HepG2 (cell line): Measurements from ENCODE around the gene NOL4L. TPM values are rescaled to one million over a fixed set of nuclear protein-coding genes. Genes with fewer than 3 reads are reported as not detected.

ENCODE experiments used
- CREM ChIP-seq, 2 experiments: sonication (generic) in 1 of 2; formaldehyde crosslinking in 1 of 2; IDR thresholded peaks; 2 replicates each; pipeline versions ENCODE4 v1.4.0 to v1.6.1; 2016 to 2020; ENCODE audit warnings: antibody characterized with exemption in 1 of 2, mild to moderate bottlenecking in 1 of 2, missing genetic modification reagents in 1 of 2
- FLYWCH1 ChIP-seq: sonication (generic); formaldehyde crosslinking; IDR thresholded peaks from 2 replicates; pipeline ENCODE4 v1.8.1; 2023; ENCODE audit warnings: mild to moderate bottlenecking, missing genetic modification reagents
- FOXJ3 ChIP-seq: sonication (generic); formaldehyde crosslinking; IDR thresholded peaks from 2 replicates; pipeline ENCODE4 v1.4.0; 2020; ENCODE audit warnings: missing genetic modification reagents, mild to moderate bottlenecking, borderline replicate concordance
- GFI1 ChIP-seq: sonication (generic); formaldehyde crosslinking; IDR thresholded peaks from 2 replicates; pipeline ENCODE4 v1.5.0; 2020; ENCODE audit warnings: missing genetic modification reagents, mild to moderate bottlenecking, borderline replicate concordance
- HNRNPLL ChIP-seq: fragments of 200-400 bp; formaldehyde crosslinking; IDR thresholded peaks from 2 replicates; pipeline ENCODE4 v1.6.1; 2017; ENCODE audit warnings: mild to moderate bottlenecking, low read depth, low read length; ENCODE audit not compliant: poor library complexity, severe bottlenecking
- KAT8 ChIP-seq: IDR thresholded peaks from 2 replicates; pipeline ENCODE4 v1.6.1; 2016; ENCODE audit warnings: missing genetic modification reagents, missing compliant biosample characterization
- KDM3A ChIP-seq: IDR thresholded peaks from 2 replicates; pipeline ENCODE4 v1.6.1; 2018; ENCODE audit warnings: low read depth, missing compliant biosample characterization
- MEF2D ChIP-seq: sonication (generic); formaldehyde crosslinking; IDR thresholded peaks from 2 replicates; pipeline ENCODE4 v1.5.1; 2020; ENCODE audit warnings: mild to moderate bottlenecking, missing genetic modification reagents
- NFYB ChIP-seq: sonication (generic); formaldehyde crosslinking; IDR thresholded peaks from 2 replicates; pipeline ENCODE4 v1.4.0; 2020; ENCODE audit warnings: missing genetic modification reagents
- NONO ChIP-seq, 2 experiments: fragments of 450-650 bp in 1 of 2; sonication (generic) in 1 of 2; formaldehyde crosslinking in 1 of 2; IDR thresholded peaks in 1 of 2; conservative IDR thresholded peaks in 1 of 2; 2 replicates each; pipeline versions ENCODE4 v1.6.1 to v1.8.0; 2017 to 2022; ENCODE audit warnings: mild to moderate bottlenecking in 1 of 2, missing genetic modification reagents in 1 of 2, moderate library complexity in 1 of 2
- PAWR ChIP-seq: sonication (generic); formaldehyde crosslinking; IDR thresholded peaks from 2 replicates; pipeline ENCODE4 v1.4.0; 2020; ENCODE audit warnings: missing genetic modification reagents, mild to moderate bottlenecking, borderline replicate concordance
- RFX3 ChIP-seq: IDR thresholded peaks from 2 replicates; pipeline ENCODE4 v1.6.1; 2016; ENCODE audit warnings: missing biosample characterization, missing genetic modification reagents
- ZFP41 ChIP-seq: sonication (generic); formaldehyde crosslinking; IDR thresholded peaks from 2 replicates; pipeline ENCODE4 v1.4.0; 2020; ENCODE audit warnings: mild to moderate bottlenecking, missing genetic modification reagents, borderline replicate concordance
- ZNF205 ChIP-seq: IDR thresholded peaks from 2 replicates; pipeline ENCODE4 v1.6.1; 2018; ENCODE audit warnings: missing biosample characterization, missing genetic modification reagents
- ZNF44 ChIP-seq: sonication (generic); formaldehyde crosslinking; IDR thresholded peaks from 2 replicates; pipeline ENCODE4 v1.5.1; 2020; ENCODE audit warnings: mild to moderate bottlenecking, missing genetic modification reagents
- ZNF7 ChIP-seq: IDR thresholded peaks from 2 replicates; pipeline ENCODE4 v1.6.1; 2016; ENCODE audit warnings: missing biosample characterization, missing genetic modification reagents
- ZNF746 ChIP-seq: sonication (generic); formaldehyde crosslinking; IDR thresholded peaks from 2 replicates; pipeline ENCODE4 v1.8.0; 2022; ENCODE audit warnings: mild to moderate bottlenecking, missing genetic modification reagents
- polyA plus RNA-seq, 8 experiments: library from polyadenylated mRNA; depleted of rRNA in 3 of 8; stranded (reverse) in 7 of 8; unstranded in 1 of 8; fragments of >200 nt; fragmentation: Illumina TruSeq in 4 of 8; extraction: Trizol in 4 of 8; gene quantifications; 2 replicates each; pipeline versions ENCODE4 v1.2.1 to v1.2.3, GENCODE V29; 2011 to 2016; ENCODE audit warnings: low read depth in 4 of 8, missing spikeins in 1 of 8, mixed read lengths in 1 of 8; ENCODE audit not compliant: insufficient read depth in 1 of 8
- total RNA-seq, 5 experiments: library from RNA; depleted of rRNA; stranded (reverse); fragments of >200 nt; fragmentation: Illumina TruSeq; extraction: Trizol; gene quantifications; 2 replicates each; pipeline ENCODE4 v1.2.3, GENCODE V29; 2016; ENCODE audit warnings: low read depth in 1 of 5
- TF ChIP-seq, protein P1 (sequence below): sonication (generic); formaldehyde crosslinking; IDR thresholded peaks from 2 replicates; pipeline ENCODE4 v1.4.0; 2020; ENCODE audit warnings: missing genetic modification reagents; ENCODE audit errors: not compliant biosample characterization
- TF ChIP-seq, protein P2 (sequence below): sonication (generic); formaldehyde crosslinking; IDR thresholded peaks from 2 replicates; pipeline ENCODE4 v1.8.0; 2022; ENCODE audit warnings: mild to moderate bottlenecking, missing genetic modification reagents; ENCODE audit not compliant: insufficient replicate concordance
- TF ChIP-seq, protein P3 (sequence below): IDR thresholded peaks from 2 replicates; pipeline ENCODE4 v1.6.1; 2018; ENCODE audit warnings: missing genetic modification reagents, mild to moderate bottlenecking, missing compliant biosample characterization
- TF ChIP-seq, protein P4 (sequence below): sonication (generic); formaldehyde crosslinking; IDR thresholded peaks from 2 replicates; pipeline ENCODE4 v1.4.0; 2020; ENCODE audit warnings: missing genetic modification reagents

Gene NOL4L
- total and polyA plus RNA-seq, 2 of the 13 experiments (the other 11 are each of a cell fraction or from before 2014, with no cell fraction given) = 16.6 to 35.4 TPM

DNA sequence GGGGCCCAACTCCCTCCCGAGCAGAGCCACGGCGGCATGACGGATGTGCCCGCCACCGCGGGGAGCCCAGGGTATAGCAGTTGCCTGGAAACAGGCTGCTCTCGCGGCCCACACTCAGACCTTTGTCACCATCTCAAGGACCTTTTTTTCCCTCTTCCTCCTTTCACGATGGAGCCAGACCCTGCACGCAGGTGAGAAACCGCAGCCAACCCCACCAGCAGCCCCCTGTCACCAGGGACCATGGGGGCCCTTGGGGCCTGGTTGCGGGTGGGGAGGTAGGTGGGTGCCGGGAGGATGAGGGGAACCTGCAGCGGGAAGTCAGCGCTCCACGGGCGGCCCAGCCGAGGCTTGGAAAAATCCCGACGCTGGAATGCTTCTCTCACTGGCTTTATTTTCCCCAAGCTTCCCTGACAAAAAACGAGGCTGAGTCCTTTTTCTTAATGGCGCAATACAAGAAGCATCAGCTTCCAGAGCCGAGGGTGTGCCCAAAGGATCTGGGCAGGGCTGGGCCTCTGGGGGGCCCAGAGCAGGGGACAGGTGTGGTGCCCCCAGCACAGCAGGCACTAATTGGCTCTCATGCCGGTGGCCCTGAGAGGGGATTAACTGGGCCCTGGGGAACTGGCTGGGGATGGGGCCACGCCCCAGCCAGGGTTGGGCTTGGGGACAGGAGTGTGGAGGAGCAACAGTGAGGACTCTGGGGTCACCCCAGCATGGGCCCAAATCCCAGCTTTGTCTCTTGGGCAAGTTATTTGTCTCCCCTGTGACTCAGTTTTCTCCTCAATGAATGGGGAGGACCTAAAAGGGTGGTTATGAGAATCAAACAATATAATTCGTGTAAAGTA is 23.9 kb downstream of the NOL4L start (continued):
- TF ChIP-seq ZNF746 (peak; percentile 33; the same call in 1 of the 2 replicates), FOXJ3 (CRISPR knock-in tag) (peak; percentile 69; the same call in 1 of the 2 replicates), PAWR (CRISPR knock-in tag) (no peak), ZNF44 (CRISPR knock-in tag) (peak; percentile 94; the same call in 1 of the 2 replicates), HNRNPLL (peak; percentile 36), GFI1 (CRISPR knock-in tag) (0 out of 2 replicates have a peak, but pooled peaks have one; percentile 39), CREM (IDR thresholded peaks at IDR 0.05) (0 out of 2 replicates have a peak, but pooled peaks have one; percentile 21), CREM (CRISPR knock-in tag; IDR thresholded peaks at IDR 0.05) (no peak), NONO (IDR thresholded peaks at IDR 0.05) (no peak), NONO (CRISPR knock-in tag; conservative IDR thresholded peaks at IDR 0.05) (peak; percentile 39; the same call in 1 of the 2 replicates), RFX3 (CRISPR knock-in tag) (peak; percentile 46; the same call in 1 of the 2 replicates), MEF2D (0 out of 2 replicates have a peak, but pooled peaks have one; percentile 49), ZNF7 (CRISPR knock-in tag) (0 out of 2 replicates have a peak, but pooled peaks have one; percentile 2), ZNF205 (CRISPR knock-in tag) (peak; percentile 34), KDM3A (peak; percentile 35; the same call in 1 of the 2 replicates), ZFP41 (CRISPR knock-in tag) (0 out of 2 replicates have a peak, but pooled peaks have one; percentile 46), FLYWCH1 (CRISPR knock-in tag) (no peak; the same call in 1 of the 2 replicates), KAT8 (CRISPR knock-in tag) (no peak), NFYB (CRISPR knock-in tag) (0 out of 2 replicates have a peak, but pooled peaks have one; percentile 19)
- TF ChIP-seq, protein P1, sequence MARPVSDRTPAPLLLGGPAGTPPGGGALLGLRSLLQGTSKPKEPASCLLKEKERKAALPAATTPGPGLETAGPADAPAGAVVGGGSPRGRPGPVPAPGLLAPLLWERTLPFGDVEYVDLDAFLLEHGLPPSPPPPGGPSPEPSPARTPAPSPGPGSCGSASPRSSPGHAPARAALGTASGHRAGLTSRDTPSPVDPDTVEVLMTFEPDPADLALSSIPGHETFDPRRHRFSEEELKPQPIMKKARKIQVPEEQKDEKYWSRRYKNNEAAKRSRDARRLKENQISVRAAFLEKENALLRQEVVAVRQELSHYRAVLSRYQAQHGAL (CRISPR knock-in tag) = peak; percentile 75
- TF ChIP-seq, protein P2, sequence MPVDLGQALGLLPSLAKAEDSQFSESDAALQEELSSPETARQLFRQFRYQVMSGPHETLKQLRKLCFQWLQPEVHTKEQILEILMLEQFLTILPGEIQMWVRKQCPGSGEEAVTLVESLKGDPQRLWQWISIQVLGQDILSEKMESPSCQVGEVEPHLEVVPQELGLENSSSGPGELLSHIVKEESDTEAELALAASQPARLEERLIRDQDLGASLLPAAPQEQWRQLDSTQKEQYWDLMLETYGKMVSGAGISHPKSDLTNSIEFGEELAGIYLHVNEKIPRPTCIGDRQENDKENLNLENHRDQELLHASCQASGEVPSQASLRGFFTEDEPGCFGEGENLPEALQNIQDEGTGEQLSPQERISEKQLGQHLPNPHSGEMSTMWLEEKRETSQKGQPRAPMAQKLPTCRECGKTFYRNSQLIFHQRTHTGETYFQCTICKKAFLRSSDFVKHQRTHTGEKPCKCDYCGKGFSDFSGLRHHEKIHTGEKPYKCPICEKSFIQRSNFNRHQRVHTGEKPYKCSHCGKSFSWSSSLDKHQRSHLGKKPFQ (CRISPR knock-in tag) = peak; percentile 46
- TF ChIP-seq, protein P3, sequence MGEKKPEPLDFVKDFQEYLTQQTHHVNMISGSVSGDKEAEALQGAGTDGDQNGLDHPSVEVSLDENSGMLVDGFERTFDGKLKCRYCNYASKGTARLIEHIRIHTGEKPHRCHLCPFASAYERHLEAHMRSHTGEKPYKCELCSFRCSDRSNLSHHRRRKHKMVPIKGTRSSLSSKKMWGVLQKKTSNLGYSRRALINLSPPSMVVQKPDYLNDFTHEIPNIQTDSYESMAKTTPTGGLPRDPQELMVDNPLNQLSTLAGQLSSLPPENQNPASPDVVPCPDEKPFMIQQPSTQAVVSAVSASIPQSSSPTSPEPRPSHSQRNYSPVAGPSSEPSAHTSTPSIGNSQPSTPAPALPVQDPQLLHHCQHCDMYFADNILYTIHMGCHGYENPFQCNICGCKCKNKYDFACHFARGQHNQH (CRISPR knock-in tag) = 0 out of 2 replicates have a peak, but pooled peaks have one; percentile 11
- TF ChIP-seq, protein P4, sequence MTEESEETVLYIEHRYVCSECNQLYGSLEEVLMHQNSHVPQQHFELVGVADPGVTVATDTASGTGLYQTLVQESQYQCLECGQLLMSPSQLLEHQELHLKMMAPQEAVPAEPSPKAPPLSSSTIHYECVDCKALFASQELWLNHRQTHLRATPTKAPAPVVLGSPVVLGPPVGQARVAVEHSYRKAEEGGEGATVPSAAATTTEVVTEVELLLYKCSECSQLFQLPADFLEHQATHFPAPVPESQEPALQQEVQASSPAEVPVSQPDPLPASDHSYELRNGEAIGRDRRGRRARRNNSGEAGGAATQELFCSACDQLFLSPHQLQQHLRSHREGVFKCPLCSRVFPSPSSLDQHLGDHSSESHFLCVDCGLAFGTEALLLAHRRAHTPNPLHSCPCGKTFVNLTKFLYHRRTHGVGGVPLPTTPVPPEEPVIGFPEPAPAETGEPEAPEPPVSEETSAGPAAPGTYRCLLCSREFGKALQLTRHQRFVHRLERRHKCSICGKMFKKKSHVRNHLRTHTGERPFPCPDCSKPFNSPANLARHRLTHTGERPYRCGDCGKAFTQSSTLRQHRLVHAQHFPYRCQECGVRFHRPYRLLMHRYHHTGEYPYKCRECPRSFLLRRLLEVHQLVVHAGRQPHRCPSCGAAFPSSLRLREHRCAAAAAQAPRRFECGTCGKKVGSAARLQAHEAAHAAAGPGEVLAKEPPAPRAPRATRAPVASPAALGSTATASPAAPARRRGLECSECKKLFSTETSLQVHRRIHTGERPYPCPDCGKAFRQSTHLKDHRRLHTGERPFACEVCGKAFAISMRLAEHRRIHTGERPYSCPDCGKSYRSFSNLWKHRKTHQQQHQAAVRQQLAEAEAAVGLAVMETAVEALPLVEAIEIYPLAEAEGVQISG = 0 out of 2 replicates have a peak, but pooled peaks have one; percentile 5
